H1 (cell line): ENCODE data around the gene SH3GL1. TPM values are rescaled to one million over a fixed set of nuclear protein-coding genes. Genes with fewer than 3 reads are reported as not detected.

Experiments used
- ATF3 ChIP-seq: IDR thresholded peaks from 2 replicates; pipeline ENCODE4 v1.6.1; 2011; ENCODE audit warnings: low read depth, mild to moderate bottlenecking, low read length; ENCODE audit not compliant: insufficient read depth
- CHD1 ChIP-seq: IDR thresholded peaks from 2 replicates; pipeline ENCODE4 v1.6.1; 2012; ENCODE audit warnings: low read depth, low read length, improper control_type of control experiment
- CHD7 ChIP-seq: fragments of 300-600 bp; sonication (generic); IDR thresholded peaks from 2 replicates; pipeline ENCODE4 v1.7.1; 2012; ENCODE audit warnings: low read length, moderate library complexity, mild to moderate bottlenecking, inconsistent platforms; ENCODE audit not compliant: insufficient replicate concordance
- GABPA ChIP-seq: IDR thresholded peaks from 2 replicates; pipeline ENCODE4 v1.6.1; 2011; ENCODE audit warnings: mild to moderate bottlenecking, low read length, moderate library complexity, borderline replicate concordance; ENCODE audit not compliant: insufficient read depth
- KDM5A ChIP-seq: fragments of 200-600 bp; IDR thresholded peaks from 2 replicates; pipeline ENCODE4 v1.7.1; 2012; ENCODE audit warnings: mild to moderate bottlenecking, low read length, inconsistent platforms, mixed read lengths
- MAX ChIP-seq: IDR thresholded peaks from 2 replicates; pipeline ENCODE4 v1.6.1; 2012; ENCODE audit warnings: inconsistent platforms
- PHF8 ChIP-seq: fragments of 200-600 bp; sonication (generic); conservative IDR thresholded peaks from 2 replicates; pipeline ENCODE4 v1.7.1; 2012; ENCODE audit warnings: low read depth, mild to moderate bottlenecking, inconsistent platforms, low read length, moderate library complexity
- POLR2A ChIP-seq, 2 experiments: IDR thresholded peaks; 1 replicate in 1 of 2; 2 replicates in 1 of 2; pipeline ENCODE4 v1.6.1; 2011; ENCODE audit warnings: low read depth in 2 of 2, low read length in 2 of 2, mild to moderate bottlenecking in 2 of 2; ENCODE audit errors: control extremely low read depth in 1 of 2
- POU5F1 ChIP-seq: IDR thresholded peaks from 2 replicates; pipeline ENCODE4 v1.6.1; 2011; ENCODE audit warnings: low read depth, mild to moderate bottlenecking, low read length, moderate library complexity
- polyA plus RNA-seq, 7 experiments: library from polyadenylated mRNA; depleted of rRNA in 3 of 7; stranded (reverse) in 5 of 7; unstranded in 2 of 7; fragments of >200 nt in 5 of 7; fragments of 200-250 nt in 2 of 7; gene quantifications; 1 replicate in 5 of 7; 2 replicates in 1 of 7; 4 replicates in 1 of 7; pipeline versions ENCODE4 v1.2.1 to v1.2.3, GENCODE V29; 2011 to 2013; ENCODE audit warnings: missing spikeins in 2 of 7, mixed read lengths in 2 of 7
- total RNA-seq: library from RNA; stranded (reverse); fragmentation: NEBNext Ultra II Directional; extraction: Animal tissue kit (Norgen Biotek cat#: 25700); gene quantifications from 2 replicates; pipeline ENCODE4 v1.2.1, GENCODE V29; 2021

Gene SH3GL1
- total and polyA plus RNA-seq, 2 of the 8 experiments (the other 6 are each of a cell fraction or from before 2014, with no cell fraction given), result 81.5 to 102 TPM

GRCh38 chr19:4423416-4424126 is 23.2 kb upstream of the SH3GL1 start (continued):
- TF ChIP-seq CHD7 (no peak), POLR2A (IDR thresholded peaks at IDR 0.05; ENCODE audit: control extremely low read depth in 1 of 2, low read depth in 2 of 2, low read length in 2 of 2) (no peak), CHD1 (no peak), KDM5A (no peak), MAX (no peak), GABPA (no peak), ATF3 (no peak), PHF8 (no peak), POU5F1 (no peak)
